IMR-90 (cell line): ENCODE measurements around the gene FAM3D. TPM values are rescaled to one million over a fixed set of nuclear protein-coding genes. Genes with fewer than 3 reads are reported as not detected.

Experiments
- ATAC-seq: fragments of 200-7000 bp; cut with Tn5 transposase; 2 replicates; pipeline ENCODE4 v1.9.1; 2020; ENCODE audit warnings: low read depth, mild to moderate bottlenecking, moderate library complexity
- BruUV-seq: library from RNA; stranded (reverse); fragments of 400-500 nt; replicated peaks from 2 replicates; lab custom pipeline; 2021; lab: Mats Ljungman, UMichigan
- CTCF ChIA-PET: fragments of 300-600 bp; formaldehyde crosslinking; extraction: SDS; loops from one replicate; lab custom pipeline; 2021; ENCODE audit warnings: antibody characterized with exemption; lab: Yijun Ruan, JAX
- POLR2A ChIA-PET: fragments of 300-600 bp; sonication (Branson Sonifier 250); formaldehyde crosslinking; loops from one replicate; lab custom pipeline; 2022; ENCODE audit warnings: antibody characterized with exemption; ENCODE audit not compliant: unreplicated experiment; lab: Charles Lee
- DNase-seq: peaks from one replicate; pipeline ENCODE4 v3.0.0; 2013
- H2AFZ ChIP-seq: replicated peaks from 2 replicates; pipeline ENCODE3; 2013; ENCODE audit warnings: low read length, mild to moderate bottlenecking; ENCODE audit not compliant: poor library complexity
- H2AK5ac ChIP-seq: 2 replicates; pipeline ENCODE4 v1.6.1; 2013; ENCODE audit warnings: low read depth, low read length, inconsistent platforms
- H2AK9ac ChIP-seq: replicated peaks from 2 replicates; pipeline ENCODE3; 2013; ENCODE audit warnings: mild to moderate bottlenecking, low read depth, low read length, moderate library complexity; ENCODE audit not compliant: poor library complexity
- H2BK120ac ChIP-seq: 2 replicates; pipeline ENCODE4 v1.6.1; 2013; ENCODE audit warnings: low read depth, low read length, inconsistent platforms
- H2BK15ac ChIP-seq: 3 replicates; pipeline ENCODE4 v1.6.1; 2013; ENCODE audit warnings: low read depth, low read length, inconsistent platforms
- H2BK20ac ChIP-seq: 2 replicates; pipeline ENCODE4 v1.6.1; 2013; ENCODE audit warnings: low read depth, mild to moderate bottlenecking, inconsistent platforms, low read length, moderate library complexity
- H2BK5ac ChIP-seq: 2 replicates; pipeline ENCODE4 v1.6.1; 2013; ENCODE audit warnings: mild to moderate bottlenecking, low read depth, low read length, inconsistent platforms; ENCODE audit not compliant: poor library complexity, severe bottlenecking
- H3K14ac ChIP-seq: replicated peaks from 2 replicates; pipeline ENCODE4 v1.6.1; 2013; ENCODE audit warnings: low read depth, low read length, inconsistent platforms
- H3K18ac ChIP-seq: 2 replicates; pipeline ENCODE4 v1.6.1; 2013; ENCODE audit warnings: low read depth, low read length, control low read depth
- H3K23ac ChIP-seq: 2 replicates; pipeline ENCODE4 v1.6.1; 2013; ENCODE audit warnings: low read depth, low read length, inconsistent platforms
- H3K27ac ChIP-seq: 2 replicates; pipeline ENCODE4 v1.5.1; 2013; ENCODE audit warnings: mild to moderate bottlenecking, control low read depth, low read length; ENCODE audit not compliant: insufficient read depth
- H3K27me3 ChIP-seq: 2 replicates; pipeline ENCODE4 v1.6.1; 2013; ENCODE audit warnings: low read length; ENCODE audit not compliant: control insufficient read depth, insufficient read depth
- H3K36me3 ChIP-seq: 2 replicates; pipeline ENCODE4 v1.6.1; 2013; ENCODE audit warnings: low read length, mixed read lengths; ENCODE audit not compliant: control insufficient read depth, insufficient read depth
- H3K4ac ChIP-seq: 2 replicates; pipeline ENCODE4 v1.6.1; 2013; ENCODE audit warnings: low read depth, low read length, inconsistent platforms
- H3K4me1 ChIP-seq: 2 replicates; pipeline ENCODE4 v1.6.1; 2013; ENCODE audit warnings: low read length, mixed read lengths; ENCODE audit not compliant: control insufficient read depth, insufficient read depth
- H3K4me2 ChIP-seq: 2 replicates; pipeline ENCODE4 v1.6.1; 2013; ENCODE audit warnings: low read depth, mild to moderate bottlenecking, control low read depth, low read length, moderate library complexity
- H3K4me3 ChIP-seq: 2 replicates; pipeline ENCODE4 v1.5.1; 2013; ENCODE audit warnings: low read depth, mild to moderate bottlenecking, control low read depth, low read length, moderate library complexity; ENCODE audit not compliant: insufficient read depth
- H3K56ac ChIP-seq: 2 replicates; pipeline ENCODE4 v1.6.1; 2013; ENCODE audit warnings: low read length, inconsistent platforms; ENCODE audit not compliant: insufficient read depth; ENCODE audit errors: extremely low read depth
- H3K79me1 ChIP-seq, 2 experiments: 2 replicates each; pipeline ENCODE4 v1.6.1; 2013; ENCODE audit warnings: low read length in 2 of 2, inconsistent platforms in 1 of 2, low read depth in 1 of 2
- H3K9ac ChIP-seq: 2 replicates; pipeline ENCODE4 v1.6.1; 2013; ENCODE audit warnings: low read depth, low read length, control low read depth
- H3K9me1 ChIP-seq: 2 replicates; pipeline ENCODE4 v1.6.1; 2013; ENCODE audit warnings: low read length, inconsistent platforms; ENCODE audit not compliant: insufficient read depth
- H3K9me3 ChIP-seq: 2 replicates; pipeline ENCODE4 v1.6.1; 2013; ENCODE audit warnings: low read length; ENCODE audit not compliant: control insufficient read depth, insufficient read depth
- H4K20me1 ChIP-seq: 2 replicates; pipeline ENCODE4 v1.6.1; 2013; ENCODE audit warnings: low read length, inconsistent platforms; ENCODE audit not compliant: insufficient read depth
- H4K5ac ChIP-seq: 2 replicates; pipeline ENCODE4 v1.6.1; 2013; ENCODE audit warnings: mild to moderate bottlenecking, low read depth, low read length, control low read depth
- H4K8ac ChIP-seq, 2 experiments: 2 replicates each; pipeline ENCODE4 v1.6.1; 2013; ENCODE audit warnings: low read depth in 2 of 2, low read length in 2 of 2, control low read depth in 1 of 2, inconsistent platforms in 1 of 2
- H4K91ac ChIP-seq: 2 replicates; pipeline ENCODE4 v1.6.1; 2013; ENCODE audit warnings: low read depth, low read length, inconsistent platforms; ENCODE audit not compliant: insufficient read depth
- MAZ ChIP-seq: IDR thresholded peaks from 2 replicates; pipeline ENCODE4 v1.6.1; 2012; ENCODE audit warnings: low read depth, mild to moderate bottlenecking, low read length, improper control_type of control experiment, moderate library complexity, borderline replicate concordance
- MXI1 ChIP-seq: IDR thresholded peaks from 2 replicates; pipeline ENCODE4 v1.6.1; 2012; ENCODE audit warnings: low read depth, mild to moderate bottlenecking, low read length, moderate library complexity, borderline replicate concordance
- RAD21 ChIP-seq: IDR thresholded peaks from 2 replicates; pipeline ENCODE4 v1.6.1; 2012; ENCODE audit warnings: low read length, improper control_type of control experiment
- RCOR1 ChIP-seq: IDR thresholded peaks from 2 replicates; pipeline ENCODE4 v1.6.1; 2012; ENCODE audit warnings: mild to moderate bottlenecking, low read length, improper control_type of control experiment; ENCODE audit not compliant: insufficient replicate concordance
- WGBS, 2 experiments: methylation state at CpG; one replicate each; pipeline versions ENCODE4 v1.1.5 to v1.1.7; 2013; ENCODE audit warnings: missing lambda C conversion rate in 2 of 2; ENCODE audit not compliant: insufficient read length in 1 of 2; ENCODE audit errors: extremely low coverage in 2 of 2; 5-methylcytosine and 5-hydroxymethylcytosine counted together
- dilution Hi-C: fragments of 300-500 bp; cut with HindIII; formaldehyde crosslinking; loops from one replicate; pipeline ENCODE4 v1.14.3; 2018; ENCODE audit warnings: low sequenced_read_pairs; ENCODE audit not compliant: unreplicated experiment
- in situ Hi-C: fragments of 300-500 bp; cut with MboI; formaldehyde crosslinking; loops from 3 replicates; pipeline ENCODE4 v1.14.3; 2019; ENCODE audit warnings: low sequenced_read_pairs, inconsistent platforms, mixed read lengths
- intact Hi-C: fragments of 100-400 bp; cut with micrococcal nuclease; formaldehyde crosslinking; loops from 2 replicates; pipeline ENCODE4 v1.10.0; 2022
- polyA plus RNA-seq, 3 experiments: library from polyadenylated mRNA; depleted of rRNA; stranded (reverse); fragments of >200 nt; gene quantifications; 2 replicates each; pipeline ENCODE4 v1.2.3, GENCODE V29; 2012; ENCODE audit warnings: low replicate concordance in 1 of 3
- total RNA-seq: library from RNA; depleted of rRNA; stranded (reverse); fragments of >200 nt; gene quantifications from 2 replicates; pipeline ENCODE4 v1.2.3, GENCODE V29; 2012

FAM3D gene
- total and polyA plus RNA-seq, 2 of the 4 experiments (the other 2 are of a cell fraction): not detected

DNA sequence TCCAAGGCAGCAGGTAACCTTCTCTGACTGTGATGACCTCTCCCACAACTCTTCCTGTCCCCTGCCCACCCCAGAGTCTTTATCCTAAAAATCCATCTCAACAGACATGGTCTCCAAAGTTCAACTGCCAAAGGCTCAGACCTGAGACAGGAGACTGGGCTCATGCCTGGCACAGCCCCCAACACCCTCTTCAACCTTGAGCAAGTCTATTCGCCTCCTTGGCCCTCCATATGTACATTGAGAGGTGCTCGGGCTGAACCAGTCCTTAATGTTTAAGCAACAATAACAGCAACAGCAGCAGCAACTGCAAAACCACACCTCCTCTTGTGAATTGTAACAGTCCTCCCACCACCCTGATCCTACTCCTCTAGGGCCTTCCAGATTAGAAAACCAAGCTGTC lies 9.9 kb downstream of the FAM3D start:
- no peak for ATAC-seq
- Histone ChIP-seq H4K91ac (no peak overlapping the region), H3K9me3 (no peaks in the 10 kb centered on the region; the same call in 1 of the 2 replicates), H3K18ac (no peak overlapping the region), H3K4me1 (no peaks in the 10 kb centered on the region), H2BK120ac (no peak overlapping the region), H2AK5ac (no peak overlapping the region), H4K8ac (no peak overlapping the region), H4K5ac (no peak overlapping the region), H2BK5ac (no peak overlapping the region), H3K9ac (no peak overlapping the region), H2AFZ (no peak overlapping the region), H3K79me1 (no peaks in the 10 kb centered on the region), H2BK15ac (no peak overlapping the region), H3K9me1 (no peaks in the 10 kb centered on the region; the same call in 1 of the 2 replicates), H2AK9ac (no peak overlapping the region), H3K4me3 (no peak overlapping the region), H3K27me3 (peaks cover 31% of the 10 kb centered on the region), H4K20me1 (no peaks in the 10 kb centered on the region), H3K4me2 (no peak overlapping the region), H3K27ac (no peak overlapping the region), H3K36me3 (no peaks in the 10 kb centered on the region), H3K4ac (no peak overlapping the region), H3K56ac (no peak overlapping the region), H3K23ac (no peak overlapping the region), H3K14ac (no peak overlapping the region), H2BK20ac (no peak overlapping the region)
- no peak for DNase-seq
- BruUV-seq: no TSS peak
- in situ Hi-C loops (no loop called here), intact Hi-C loops (no loop called here), dilution Hi-C loops (no loop called here)
- ChIA-PET POLR2A (no interaction called here), CTCF (interaction anchor here (0.6 kb wide), 1 partner anchor 16 kb away, joined by 5 read pairs; no protein-coding TSS in a partner anchor)
- WGBS, 2 experiments: 79% methylated on average over 2 of the region's 2 CpGs; no CpG with 5 or more reads in 1 of the 2 experiments
- TF ChIP-seq MXI1 (no peak), RAD21 (no peak), RCOR1 (no peak), MAZ (no peak)
